Prostate gland (tissue), 2 donors: ENCODE results near the gene CDC42SE1. TPM values are rescaled to one million over a fixed set of nuclear protein-coding genes. Genes with fewer than 3 reads are reported as not detected.

ENCODE experiments used
- DNase-seq: peaks from one replicate; pipeline ENCODE4 v3.0.0-alpha.2; 2019; ENCODE audit warnings: low spot score
- H3K27ac ChIP-seq, 2 donors: fragments of 200-600 bp; sonication (generic); 2 replicates each; pipeline ENCODE4 v1.5.1; 2017 to 2019
- H3K27me3 ChIP-seq: fragments of 200-600 bp; sonication (generic); replicated peaks from 2 replicates; pipeline ENCODE4 v1.5.1; 2019; ENCODE audit not compliant: insufficient read depth
- H3K36me3 ChIP-seq, 2 donors: fragments of 200-600 bp; sonication (generic); 1 replicate in 1 of 2; 2 replicates in 1 of 2; pipeline versions ENCODE4 v1.5.1 to v1.8.1; 2017 to 2019
- H3K4me1 ChIP-seq: fragments of 200-600 bp; sonication (generic); replicated peaks from 2 replicates; pipeline ENCODE4 v1.5.1; 2019
- H3K4me3 ChIP-seq, 2 donors: fragments of 200-600 bp; sonication (generic); 2 replicates each; pipeline ENCODE4 v1.5.1; 2017 to 2019
- H3K9me3 ChIP-seq: fragments of 200-600 bp; sonication (generic); 2 replicates; pipeline ENCODE4 v1.5.1; 2017
- POLR2A ChIP-seq: fragments of 450-650 bp; IDR thresholded peaks from one replicate; pipeline ENCODE4 v1.6.1; 2016; ENCODE audit warnings: antibody characterized with exemption, mild to moderate bottlenecking
- POLR2AphosphoS5 ChIP-seq: sonication (generic); formaldehyde crosslinking; IDR thresholded peaks from one replicate; pipeline ENCODE4 v1.6.1; 2017; ENCODE audit warnings: antibody characterized with exemption
- WGBS: methylation state at CpG from one replicate; pipeline ENCODE4 v1.1.5; 2018; 5-methylcytosine and 5-hydroxymethylcytosine counted together
- intact Hi-C: fragments of 100-400 bp; cut with DNase I; formaldehyde crosslinking; loops from one replicate; pipeline ENCODE4 v1.14.2; 2022
- small RNA-seq, 2 donors: library from RNA; depleted of rRNA; stranded (forward); fragments of <200 nt; gene quantifications; one replicate each; pipeline ENCODE3, GENCODE V24; 2016
- total RNA-seq, 2 donors: library from RNA; depleted of rRNA; stranded (reverse); fragments of >200 nt; gene quantifications; one replicate each; pipeline ENCODE4 v1.1.0, GENCODE V29; 2016
- TF ChIP-seq, protein P1 (sequence below), 4 experiments: fragments of 200-600 bp in 2 of 4; fragments of 450-650 bp in 2 of 4; sonication (generic) in 2 of 4; IDR thresholded peaks; 1 replicate in 3 of 4; 2 replicates in 1 of 4; pipeline ENCODE4 v1.5.1; 2016 to 2019; ENCODE audit warnings: antibody characterized with exemption in 4 of 4, mild to moderate bottlenecking in 2 of 4, moderate library complexity in 2 of 4

Gene CDC42SE1
- total RNA-seq, 2 donors from 2014 or later, result 66.6 to 67.4 TPM

GRCh38 chr1:151003180-151003579 is 56.2 kb downstream of the CDC42SE1 start:
- TF ChIP-seq POLR2AphosphoS5, result no peak
- TF ChIP-seq, protein P1, sequence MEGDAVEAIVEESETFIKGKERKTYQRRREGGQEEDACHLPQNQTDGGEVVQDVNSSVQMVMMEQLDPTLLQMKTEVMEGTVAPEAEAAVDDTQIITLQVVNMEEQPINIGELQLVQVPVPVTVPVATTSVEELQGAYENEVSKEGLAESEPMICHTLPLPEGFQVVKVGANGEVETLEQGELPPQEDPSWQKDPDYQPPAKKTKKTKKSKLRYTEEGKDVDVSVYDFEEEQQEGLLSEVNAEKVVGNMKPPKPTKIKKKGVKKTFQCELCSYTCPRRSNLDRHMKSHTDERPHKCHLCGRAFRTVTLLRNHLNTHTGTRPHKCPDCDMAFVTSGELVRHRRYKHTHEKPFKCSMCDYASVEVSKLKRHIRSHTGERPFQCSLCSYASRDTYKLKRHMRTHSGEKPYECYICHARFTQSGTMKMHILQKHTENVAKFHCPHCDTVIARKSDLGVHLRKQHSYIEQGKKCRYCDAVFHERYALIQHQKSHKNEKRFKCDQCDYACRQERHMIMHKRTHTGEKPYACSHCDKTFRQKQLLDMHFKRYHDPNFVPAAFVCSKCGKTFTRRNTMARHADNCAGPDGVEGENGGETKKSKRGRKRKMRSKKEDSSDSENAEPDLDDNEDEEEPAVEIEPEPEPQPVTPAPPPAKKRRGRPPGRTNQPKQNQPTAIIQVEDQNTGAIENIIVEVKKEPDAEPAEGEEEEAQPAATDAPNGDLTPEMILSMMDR (IDR thresholded peaks at IDR 0.05), result no peak
- TF ChIP-seq POLR2A, result no peak
- Histone ChIP-seq H3K27ac (no peak overlapping the region), H3K4me1 (peaks cover 7% of the 10 kb centered on the region), H3K4me3 (no peak overlapping the region), H3K9me3 (no peaks in the 10 kb centered on the region), H3K27me3 (no peaks in the 10 kb centered on the region), H3K36me3 (peaks cover 5 to 10% of the 10 kb centered on the region in 2 donors)
- intact Hi-C loops, result no loop called here
- DNase-seq, result no peak

GRCh38 chr1:151002611-151003010 is 56.8 kb downstream of the CDC42SE1 start:
- Histone ChIP-seq H3K27ac (no peak overlapping the region), H3K27me3 (no peaks in the 10 kb centered on the region), H3K4me3 (no peak overlapping the region), H3K4me1 (peaks cover 7% of the 10 kb centered on the region), H3K9me3 (no peaks in the 10 kb centered on the region), H3K36me3 (peaks cover 6 to 10% of the 10 kb centered on the region in 2 donors)
- TF ChIP-seq, protein P1 (IDR thresholded peaks at IDR 0.05), result no peak
- TF ChIP-seq POLR2A, result no peak
- TF ChIP-seq POLR2AphosphoS5, result no peak
- intact Hi-C loops, result no loop called here
- DNase-seq, result no peak
- 30% methylated on average over 2 of the region's 2 CpGs for WGBS

DNA sequence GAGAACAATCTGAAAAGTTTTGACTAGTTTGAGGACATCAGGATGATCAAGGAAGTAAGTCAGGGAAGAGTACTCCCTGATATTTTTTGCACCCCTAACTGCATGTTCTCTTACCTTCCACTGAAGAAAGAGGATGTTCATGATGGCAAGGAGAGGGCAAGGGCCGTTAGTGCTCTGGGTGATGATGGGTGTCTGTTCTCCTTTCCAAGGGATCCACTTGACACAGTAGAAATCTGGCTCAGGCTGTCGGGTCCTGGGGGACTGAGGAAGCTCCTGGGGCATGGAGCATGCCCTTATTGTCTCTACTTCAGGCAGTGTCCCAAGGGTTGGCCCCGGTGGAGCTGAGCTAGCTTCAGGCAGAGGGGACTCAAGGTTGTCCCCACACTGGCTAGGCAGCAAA is 57.4 kb downstream of the CDC42SE1 start:
- WGBS, result 91% methylated on average over 3 of the region's 3 CpGs
- no peak overlapping the region for H3K27ac ChIP-seq
- DNase-seq, result no peak

GRCh38 chr1:151001602-151002001 is 57.8 kb downstream of the CDC42SE1 start:
- Histone ChIP-seq H3K27ac (no peak overlapping the region), H3K4me1 (peaks cover 7% of the 10 kb centered on the region), H3K9me3 (no peaks in the 10 kb centered on the region), H3K27me3 (no peaks in the 10 kb centered on the region), H3K4me3 (no peak overlapping the region), H3K36me3 (peaks cover 9 to 10% of the 10 kb centered on the region in 2 donors)
- no peak for TF ChIP-seq POLR2AphosphoS5
- no peak for TF ChIP-seq POLR2A
- TF ChIP-seq, protein P1 (IDR thresholded peaks at IDR 0.05), result no peak
- 69% methylated on average over 4 of the region's 4 CpGs for WGBS
- intact Hi-C loops, result no loop called here
- DNase-seq, result no peak

More for the DNA sequence above, 57.4 kb downstream of the CDC42SE1 start:
- Histone ChIP-seq H3K4me3 (no peak overlapping the region), H3K4me1 (peaks cover 7% of the 10 kb centered on the region), H3K27me3 (no peaks in the 10 kb centered on the region), H3K9me3 (no peaks in the 10 kb centered on the region), H3K36me3 (peaks cover 9 to 10% of the 10 kb centered on the region in 2 donors)
- no peak for TF ChIP-seq POLR2AphosphoS5
- no peak for TF ChIP-seq POLR2A
- TF ChIP-seq, protein P1 (IDR thresholded peaks at IDR 0.05), result no peak
- intact Hi-C loops, result no loop called here

Small RNAs within 50 kb of the gene (small RNA-seq; reads per million reads assigned to genes)
- gene RNU6-884P, result 0 reads per million in 2 donors

Other genes starting within 250 kb of the CDC42SE1 start
- 10 to 100 TPM; 31.3 to 54.6 TPM for gene ARNT, start 183.0 kb downstream of the CDC42SE1 start, total RNA-seq
- 1 to 10 TPM in 1 of 2 donors, not detected in 1; 1.4 TPM for gene CTXND2, start 172.5 kb downstream of the CDC42SE1 start, total RNA-seq
- gene SETDB1, start 133.3 kb downstream of the CDC42SE1 start, total RNA-seq, result 10 to 100 TPM; 26.3 to 63.8 TPM
- 100 to 1,000 TPM; 117 to 141 TPM for gene CERS2, start 84.8 kb downstream of the CDC42SE1 start, total RNA-seq
- gene ANXA9, start 77.3 kb downstream of the CDC42SE1 start, total RNA-seq, result 1 to 10 TPM; 1.1 to 3.4 TPM
- gene MINDY1, start 52.7 kb downstream of the CDC42SE1 start, total RNA-seq, result 10 to 100 TPM; 26.8 to 65.4 TPM
- gene PRUNE1, start 51.2 kb downstream of the CDC42SE1 start, total RNA-seq, result 10 to 100 TPM; 29.2 to 37.5 TPM
- 10 to 100 TPM; 13.2 to 14.8 TPM for gene BNIPL, start 23.0 kb downstream of the CDC42SE1 start, total RNA-seq
- gene C1orf56, start 11.9 kb downstream of the CDC42SE1 start, total RNA-seq, result 10 to 100 TPM; 17.3 to 17.7 TPM
- gene MLLT11, start 775 bp upstream of the CDC42SE1 start, total RNA-seq, result 1 to 10 TPM in 1 of 2 donors, under 1 TPM in 1; 0.64 to 1.9 TPM
- 10 to 100 TPM; 14.7 to 23.5 TPM for gene GABPB2, start 11.1 kb upstream of the CDC42SE1 start, total RNA-seq
- gene SEMA6C, start 87.0 kb upstream of the CDC42SE1 start, total RNA-seq, result 100 to 1,000 TPM in 1 of 2 donors, 1 to 10 TPM in 1; 4.1 to 173 TPM
- gene TNFAIP8L2, start 97.0 kb upstream of the CDC42SE1 start, total RNA-seq, result 1 to 10 TPM; 1.5 to 2.1 TPM
- gene LYSMD1, start 106.3 kb upstream of the CDC42SE1 start, total RNA-seq, result 10 to 100 TPM in 1 of 2 donors, 1 to 10 TPM in 1; 7.3 to 19.3 TPM
- 10 to 100 TPM; 25.1 to 39.5 TPM for gene SCNM1, start 106.5 kb upstream of the CDC42SE1 start, total RNA-seq
- 1 to 10 TPM in 1 of 2 donors, not detected in 1; 1.7 TPM for gene TMOD4, start 116.4 kb upstream of the CDC42SE1 start, total RNA-seq
- 10 to 100 TPM; 49.4 to 52.7 TPM for gene VPS72, start 130.6 kb upstream of the CDC42SE1 start, total RNA-seq
- gene PIP5K1A, start 138.9 kb upstream of the CDC42SE1 start, total RNA-seq, result 10 to 100 TPM; 40.2 to 96.7 TPM
- gene PSMD4, start 195.1 kb upstream of the CDC42SE1 start, total RNA-seq, result 100 to 1,000 TPM in 1 of 2 donors, 10 to 100 TPM in 1; 96.1 to 116 TPM
- gene ZNF687, start 222.7 kb upstream of the CDC42SE1 start, total RNA-seq, result 10 to 100 TPM; 30.1 to 46.4 TPM